ENCODE data around the gene MTX2. TPM values are rescaled to one million over a fixed set of nuclear protein-coding genes. Genes with fewer than 3 reads are reported as not detected.

MTX2 gene
- total RNA-seq, 1 experiment from 2014 or later: 106 TPM

DNA sequence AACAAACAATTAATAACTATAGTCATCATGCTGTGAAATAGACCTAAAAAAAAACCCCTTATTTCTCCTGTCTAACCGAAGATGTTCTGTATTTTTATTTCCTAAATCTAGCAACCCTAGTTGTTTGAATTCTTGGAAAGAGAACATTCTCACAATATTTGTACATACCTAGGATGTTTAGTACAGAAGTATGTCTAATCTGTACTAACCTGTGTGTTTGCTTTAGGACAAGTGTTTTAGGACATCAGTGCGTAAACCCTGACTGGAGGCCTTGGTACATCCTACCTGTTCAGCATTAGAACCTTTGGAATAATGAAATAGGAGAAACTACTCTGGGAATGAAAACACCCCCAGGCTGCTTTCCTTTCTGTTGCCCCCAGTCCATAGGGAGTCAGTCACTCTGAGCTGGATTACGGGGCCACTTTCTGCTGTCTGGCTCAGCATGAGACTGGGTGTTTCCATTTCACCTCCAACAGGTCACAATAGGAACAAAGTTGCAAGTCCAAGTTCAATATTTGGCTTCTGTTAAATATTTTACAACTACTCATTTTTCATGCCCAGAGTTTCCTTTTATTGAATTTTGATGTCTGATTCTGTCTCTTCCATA lies 114.7 kb downstream of the MTX2 start:
- peak; percentile 19 for DNase-seq
- peaks cover 4% of the 10 kb centered on the region; the same call in 1 of the 2 replicates for H3K36me3 ChIP-seq (ENCODE audit: insufficient read depth, low read length)
- no peak overlapping the region for H3K27ac ChIP-seq (ENCODE audit: low read length)
- H3K4me3 ChIP-seq (ENCODE audit: low read length): no peak overlapping the region
- H3K9ac ChIP-seq (ENCODE audit: low read length): no peak overlapping the region
- peaks cover 6% of the 10 kb centered on the region for H3K9me3 ChIP-seq (ENCODE audit: low read length)
- no peaks in the 10 kb centered on the region for H3K4me1 ChIP-seq (ENCODE audit: low read length)
- H3K4me2 ChIP-seq (ENCODE audit: low read depth, low read length, poor library complexity, severe bottlenecking): no peak overlapping the region
- H3K9me2 ChIP-seq (replicated peaks; ENCODE audit: insufficient read depth, low read length): no peaks in the 10 kb centered on the region
- H4K20me1 ChIP-seq (ENCODE audit: insufficient read depth, low read depth, low read length): no peaks in the 10 kb centered on the region
- H3K79me2 ChIP-seq (ENCODE audit: low read length): no peaks in the 10 kb centered on the region
- H3K27me3 ChIP-seq (ENCODE audit: low read length): no peaks in the 10 kb centered on the region; the same call in 1 of the 2 replicates
- no peak overlapping the region for H2AFZ ChIP-seq (ENCODE audit: low read length)

DNA sequence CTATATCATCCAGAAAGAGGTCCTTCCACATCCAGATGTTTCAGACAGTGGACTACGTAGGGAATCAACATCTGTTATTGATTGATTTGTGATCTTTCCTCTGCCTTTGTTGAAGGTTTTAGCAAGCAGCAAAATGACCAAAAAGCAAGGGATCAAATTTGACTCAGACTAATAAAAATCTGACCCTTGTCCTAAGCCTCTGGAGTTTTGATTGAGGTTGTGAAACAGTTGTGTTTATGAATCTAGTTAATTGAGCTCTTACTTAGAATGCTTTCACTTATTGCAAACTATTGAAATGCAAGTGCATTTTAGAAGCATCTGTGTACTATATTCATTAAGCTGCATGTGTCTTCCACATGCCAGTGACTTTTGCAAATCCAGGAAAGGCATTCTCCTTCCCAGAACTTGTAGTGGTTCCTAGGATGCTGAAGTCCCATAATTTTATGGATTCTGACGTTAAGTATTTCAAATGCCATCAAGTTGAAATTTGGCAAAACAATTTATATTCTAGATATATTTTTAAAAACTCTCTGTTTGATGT lies 116.0 kb downstream of the MTX2 start:
- Histone ChIP-seq H3K4me1 (ENCODE audit: low read length) (no peaks in the 10 kb centered on the region), H3K27me3 (ENCODE audit: low read length) (no peaks in the 10 kb centered on the region), H3K4me3 (ENCODE audit: low read length) (no peak overlapping the region), H3K9me2 (replicated peaks; ENCODE audit: insufficient read depth, low read length) (no peaks in the 10 kb centered on the region), H3K9me3 (ENCODE audit: low read length) (no peaks in the 10 kb centered on the region), H3K79me2 (ENCODE audit: low read length) (no peaks in the 10 kb centered on the region), H2AFZ (ENCODE audit: low read length) (no peak overlapping the region), H3K27ac (ENCODE audit: low read length) (no peak overlapping the region), H3K9ac (ENCODE audit: low read length) (no peak overlapping the region), H3K4me2 (ENCODE audit: low read depth, low read length, poor library complexity, severe bottlenecking) (no peak overlapping the region), H4K20me1 (ENCODE audit: insufficient read depth, low read depth, low read length) (no peaks in the 10 kb centered on the region), H3K36me3 (ENCODE audit: insufficient read depth, low read length) (no peaks in the 10 kb centered on the region)
- DNase-seq: no peak

DNA sequence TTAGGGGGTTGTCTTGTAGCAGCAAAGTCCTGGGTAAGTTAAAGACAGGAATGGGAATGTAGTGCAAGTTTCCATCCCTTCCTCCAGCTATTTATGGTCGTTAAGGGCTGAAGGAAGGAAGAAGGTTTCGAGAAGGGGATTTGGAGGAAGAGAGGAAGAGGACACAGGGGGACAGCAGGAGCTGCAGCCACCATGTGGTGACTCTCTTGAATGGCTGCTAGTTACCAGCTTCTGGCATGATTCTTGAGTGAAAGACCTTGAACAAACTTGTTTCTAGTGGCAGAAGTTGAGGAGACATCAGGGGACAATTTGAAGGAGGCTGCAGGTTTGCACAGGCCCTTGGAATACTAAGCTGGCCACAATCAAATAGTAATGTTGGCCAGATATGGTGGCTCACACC lies 116.6 kb downstream of the MTX2 start:
- Histone ChIP-seq H3K9me2 (replicated peaks; ENCODE audit: insufficient read depth, low read length) (no peaks in the 10 kb centered on the region), H3K79me2 (ENCODE audit: low read length) (no peaks in the 10 kb centered on the region), H2AFZ (ENCODE audit: low read length) (no peak overlapping the region), H3K27me3 (ENCODE audit: low read length) (no peaks in the 10 kb centered on the region), H3K9me3 (ENCODE audit: low read length) (no peaks in the 10 kb centered on the region), H3K4me1 (ENCODE audit: low read length) (no peaks in the 10 kb centered on the region), H3K36me3 (ENCODE audit: insufficient read depth, low read length) (no peaks in the 10 kb centered on the region), H4K20me1 (ENCODE audit: insufficient read depth, low read depth, low read length) (no peaks in the 10 kb centered on the region), H3K4me3 (ENCODE audit: low read length) (no peak overlapping the region), H3K9ac (ENCODE audit: low read length) (no peak overlapping the region), H3K4me2 (ENCODE audit: low read depth, low read length, poor library complexity, severe bottlenecking) (no peak overlapping the region), H3K27ac (ENCODE audit: low read length) (no peak overlapping the region)
- peak; percentile 46 for DNase-seq

Other genes starting within 250 kb of the MTX2 start
- not detected in 2 replicates for gene EVX2, start 185.5 kb upstream of the MTX2 start, total RNA-seq (2014; rRNA removed; shearing (Covaris generic); ENCODE audit: low replicate concordance)
- gene HOXD13, start 176.7 kb upstream of the MTX2 start, total RNA-seq (2014; rRNA removed; shearing (Covaris generic); ENCODE audit: low replicate concordance): not detected in 2 replicates
- 1.0 and 1.9 TPM in 2 replicates for gene HOXD12, start 169.6 kb upstream of the MTX2 start, total RNA-seq (2014; rRNA removed; shearing (Covaris generic); ENCODE audit: low replicate concordance)
- gene HOXD11, start 162.2 kb upstream of the MTX2 start, total RNA-seq (2014; rRNA removed; shearing (Covaris generic); ENCODE audit: low replicate concordance): not detected in 2 replicates
- gene HOXD10, start 152.7 kb upstream of the MTX2 start, total RNA-seq (2014; rRNA removed; shearing (Covaris generic); ENCODE audit: low replicate concordance): not detected in 2 replicates
- gene HOXD9, start 146.7 kb upstream of the MTX2 start, total RNA-seq (2014; rRNA removed; shearing (Covaris generic); ENCODE audit: low replicate concordance): not detected in 2 replicates
- not detected in 2 replicates for gene HOXD8, start 139.7 kb upstream of the MTX2 start, total RNA-seq (2014; rRNA removed; shearing (Covaris generic); ENCODE audit: low replicate concordance)
- not detected in 2 replicates for gene HOXD4, start 117.9 kb upstream of the MTX2 start, total RNA-seq (2014; rRNA removed; shearing (Covaris generic); ENCODE audit: low replicate concordance)
- not detected in 2 replicates for gene HOXD3, start 112.1 kb upstream of the MTX2 start, total RNA-seq (2014; rRNA removed; shearing (Covaris generic); ENCODE audit: low replicate concordance)
- gene HOXD1, start 80.8 kb upstream of the MTX2 start, total RNA-seq (2014; rRNA removed; shearing (Covaris generic); ENCODE audit: low replicate concordance): not detected in 2 replicates